HG02885 (cell line): Measurements from ENCODE around the gene CASZ1.

ENCODE experiments used
- ATAC-seq: cut with Tn5 transposase; IDR thresholded peaks from one replicate; pipeline ENCODE4 v1.9.1; 2021; ENCODE audit warnings: mild to moderate bottlenecking; ENCODE audit not compliant: unreplicated experiment, poor library complexity

The CASZ1 gene

DNA sequence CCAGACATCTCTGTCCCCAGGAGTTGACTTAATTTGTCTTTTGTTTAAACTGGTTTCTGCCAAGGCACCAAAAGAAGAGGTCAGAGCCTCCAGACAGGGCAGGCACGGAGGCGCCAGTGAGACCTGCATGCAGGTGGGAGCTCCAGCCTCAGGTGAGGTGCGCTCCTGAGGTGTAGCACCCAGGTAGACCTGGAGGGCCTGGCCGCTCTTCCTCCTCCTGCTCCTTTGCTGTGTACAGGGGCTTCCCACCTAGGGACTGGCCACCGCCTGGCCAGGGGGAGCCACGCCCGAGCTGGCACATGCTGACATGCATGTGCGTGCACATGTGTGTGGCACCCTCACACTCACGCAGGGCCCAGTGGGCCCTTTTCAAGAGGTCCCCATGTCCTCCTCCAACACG, 163.0 kb downstream of the CASZ1 start:
- no peak for ATAC-seq

DNA sequence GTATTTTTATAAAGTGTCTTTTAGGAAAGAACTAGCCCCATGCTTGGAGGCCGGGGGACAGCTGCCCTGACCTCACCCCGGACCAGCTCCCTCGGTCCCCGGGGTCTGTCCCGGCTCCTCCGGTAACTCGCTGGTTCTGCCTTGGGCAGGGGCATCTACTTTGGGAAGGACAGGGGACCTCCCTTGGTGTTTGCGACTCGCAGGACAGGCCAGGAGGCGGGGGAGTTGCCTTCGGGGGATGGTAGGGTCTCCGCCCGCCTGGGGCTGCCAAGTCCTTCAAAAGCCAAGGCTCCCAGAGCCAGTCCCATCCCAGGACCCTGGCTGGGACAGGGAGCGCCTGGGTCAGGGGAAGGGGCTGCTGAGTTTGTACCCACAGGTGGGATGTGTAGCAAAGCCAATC, 163.8 kb downstream of the CASZ1 start:
- no peak for ATAC-seq

DNA sequence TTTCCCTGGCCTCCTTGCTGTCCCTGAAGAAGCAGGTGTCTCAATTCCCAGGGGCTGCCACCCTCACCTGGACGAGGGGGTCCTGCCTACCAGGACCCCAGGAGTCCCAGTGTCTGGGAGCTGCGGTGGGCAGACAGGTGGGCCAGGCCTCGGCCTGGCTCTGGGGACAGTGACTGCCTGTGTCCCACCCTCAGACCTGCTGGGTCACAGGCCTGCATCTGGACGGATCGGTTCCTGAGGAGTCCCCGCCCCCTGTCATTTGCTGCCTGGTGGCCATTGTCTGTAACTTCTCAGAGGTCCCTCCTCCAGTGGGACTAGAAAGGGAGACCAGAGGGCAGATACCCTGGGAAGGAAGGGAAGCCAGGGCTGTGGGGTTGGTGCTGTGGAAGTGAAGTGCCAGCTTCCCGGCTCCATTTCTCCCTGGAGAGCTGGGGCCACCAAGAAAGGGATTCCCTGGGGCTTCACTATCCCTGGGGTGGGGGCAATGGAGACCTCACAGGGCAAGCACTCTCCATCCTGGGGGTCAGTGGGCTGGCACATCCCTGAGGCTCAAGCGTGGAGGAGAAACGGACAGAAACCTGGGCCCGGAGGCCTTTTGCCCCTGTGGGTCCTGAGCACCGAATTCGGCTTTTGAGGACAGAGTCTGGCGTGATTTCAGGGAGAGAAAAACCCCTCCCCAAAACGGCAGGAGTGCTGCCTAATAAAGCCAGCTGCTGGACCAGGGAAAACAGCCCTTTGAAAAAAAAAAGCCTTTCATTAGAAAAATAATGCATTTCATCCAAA, 164.4 kb downstream of the CASZ1 start:
- no peak for ATAC-seq

DNA sequence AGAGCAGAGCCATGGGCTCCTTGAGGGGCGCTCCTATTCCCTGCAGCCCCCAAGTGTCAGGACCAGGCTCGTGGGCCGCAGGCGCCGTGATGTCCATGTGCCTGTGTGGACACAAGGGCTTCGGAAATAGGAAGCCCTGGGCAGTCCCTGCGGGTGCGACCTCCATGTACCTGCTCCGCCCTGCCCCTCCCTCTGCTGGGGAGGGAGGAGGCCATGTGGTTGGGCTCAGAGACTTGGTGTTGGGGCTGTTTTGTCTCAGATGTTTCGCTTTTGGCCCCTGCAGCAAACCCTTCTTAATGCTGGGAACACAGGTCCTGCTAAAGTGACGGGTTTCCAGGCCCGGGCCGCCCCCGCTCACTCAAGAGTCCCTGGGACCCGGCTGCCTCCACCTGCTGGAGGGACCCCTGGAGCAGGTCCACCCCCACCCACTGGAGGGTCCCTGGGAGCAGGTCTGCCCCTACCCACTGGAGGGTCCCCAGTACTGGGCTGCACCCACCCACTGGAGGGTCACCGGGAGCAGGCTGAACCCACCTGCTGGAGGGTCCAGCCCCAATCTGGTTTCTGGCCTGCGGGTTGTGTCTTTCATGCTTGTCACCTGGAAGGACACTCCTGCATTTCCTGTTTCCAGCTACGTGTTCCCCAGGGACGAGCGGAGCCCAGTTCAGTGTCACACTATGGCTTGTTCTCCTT, 165.2 kb downstream of the CASZ1 start:
- no peak for ATAC-seq

DNA sequence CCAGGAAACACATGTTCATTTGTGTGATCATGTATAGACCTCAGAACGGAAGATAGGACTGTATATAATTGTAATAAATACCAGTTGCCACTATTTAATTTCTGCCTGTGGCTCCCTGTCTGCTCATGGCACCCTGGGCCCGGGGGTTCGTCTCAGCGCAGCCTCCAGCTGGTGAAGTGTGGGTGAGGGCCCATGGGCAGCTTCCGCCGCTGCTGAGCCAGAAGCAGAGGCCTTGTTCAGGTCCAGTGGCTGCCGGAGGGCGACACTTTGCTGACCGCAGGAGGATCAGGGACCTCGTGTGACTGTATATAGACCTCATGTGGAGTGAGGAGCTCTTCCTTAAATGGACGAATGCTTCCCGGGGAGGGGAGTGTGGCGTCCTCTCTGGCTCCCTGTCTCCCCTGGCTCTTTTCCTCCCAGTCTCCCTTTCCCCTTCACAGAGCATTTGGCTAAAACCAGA, 165.8 kb downstream of the CASZ1 start:
- ATAC-seq: no peak

DNA sequence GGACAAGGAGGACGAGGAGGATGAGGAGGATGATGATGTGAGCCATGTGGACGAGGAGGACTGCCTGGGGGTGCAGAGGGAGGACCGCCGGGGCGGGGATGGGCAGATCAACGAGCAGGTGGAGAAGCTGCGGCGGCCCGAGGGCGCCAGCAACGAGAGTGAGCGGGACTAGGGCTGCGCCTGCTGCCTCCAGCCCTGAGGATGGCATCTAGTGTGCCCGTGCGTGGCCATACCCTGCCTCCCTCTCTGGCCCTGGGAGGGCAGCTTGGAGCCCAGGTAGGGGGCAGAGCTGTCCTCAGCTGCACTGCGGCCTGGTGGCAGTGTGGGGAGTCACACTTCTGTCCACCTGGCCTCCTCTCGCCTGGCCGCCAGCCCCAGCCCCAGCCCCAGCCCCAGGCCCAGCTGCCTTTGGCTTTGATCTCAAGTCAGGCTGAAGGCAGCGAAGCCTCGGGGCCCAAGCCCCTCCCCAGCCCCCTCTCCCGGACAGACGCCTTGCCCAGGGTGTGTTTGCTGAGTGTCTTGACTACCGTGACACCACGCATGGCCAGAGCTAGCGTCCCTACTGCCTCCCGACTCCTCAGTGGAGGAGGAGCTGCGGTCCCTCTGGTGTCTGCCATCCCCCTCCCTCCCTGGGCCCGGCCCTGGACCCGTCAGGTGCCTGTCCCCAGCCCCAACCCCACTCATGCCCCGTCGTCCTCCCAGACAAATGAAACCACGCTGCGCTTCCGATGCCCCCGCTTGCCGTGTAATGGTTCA, 166.5 kb downstream of the CASZ1 start:
- ATAC-seq: no peak

DNA sequence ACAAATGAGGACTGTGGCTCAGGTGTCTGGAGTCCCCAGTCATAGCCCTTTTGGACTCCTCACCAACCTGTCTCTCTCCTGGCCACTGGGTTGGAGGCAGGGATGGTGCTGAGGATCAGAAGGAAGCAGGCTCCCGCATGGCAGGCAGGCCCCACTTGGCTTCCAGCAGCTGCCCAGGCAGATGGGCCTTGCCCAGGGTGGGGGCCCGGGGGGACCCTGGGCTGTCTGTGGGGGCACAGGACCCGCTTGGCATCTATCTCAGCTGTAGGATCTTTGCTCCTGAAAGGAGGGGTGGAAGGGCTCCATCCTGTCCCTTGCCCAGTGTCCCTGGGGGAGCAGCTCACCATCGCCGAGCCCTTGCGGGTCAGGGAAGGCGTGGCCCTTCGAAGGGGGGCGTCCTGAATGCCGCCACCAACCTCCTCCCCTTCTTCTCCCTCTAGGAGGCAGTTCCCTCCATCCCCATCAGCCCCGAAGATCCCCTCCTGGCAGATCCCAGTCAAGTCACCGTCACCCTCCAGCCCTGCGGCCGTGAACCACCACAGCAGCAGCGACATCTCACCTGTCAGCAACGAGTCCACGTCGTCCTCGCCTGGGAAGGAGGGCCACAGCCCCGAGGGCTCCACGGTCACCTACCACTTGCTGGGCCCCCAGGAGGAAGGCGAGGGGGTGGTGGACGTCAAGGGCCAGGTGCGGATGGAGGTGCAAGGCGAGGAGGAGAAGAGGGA, 167.2 kb downstream of the CASZ1 start:
- ATAC-seq: no peak

DNA sequence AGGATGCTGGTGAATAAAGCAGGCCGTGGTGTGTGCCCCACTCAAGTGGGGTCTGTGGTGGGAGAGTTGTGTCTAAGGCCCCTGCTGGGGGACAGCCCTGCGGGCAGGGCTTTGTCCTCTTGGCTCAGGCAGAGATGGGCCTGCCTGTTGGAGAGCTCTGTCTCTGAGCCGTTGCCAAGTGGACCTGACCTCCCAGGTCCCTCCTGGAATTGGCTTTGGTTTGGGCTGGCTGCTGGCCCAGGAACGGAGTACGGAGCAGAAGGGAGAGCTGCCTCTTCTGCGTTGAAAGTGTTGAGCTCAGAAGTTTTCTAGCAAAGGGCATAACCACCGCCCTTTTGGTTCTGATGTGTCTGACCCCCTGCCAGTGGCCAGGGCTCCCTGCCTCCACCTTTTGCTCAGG, 167.8 kb downstream of the CASZ1 start:
- ATAC-seq: no peak

DNA sequence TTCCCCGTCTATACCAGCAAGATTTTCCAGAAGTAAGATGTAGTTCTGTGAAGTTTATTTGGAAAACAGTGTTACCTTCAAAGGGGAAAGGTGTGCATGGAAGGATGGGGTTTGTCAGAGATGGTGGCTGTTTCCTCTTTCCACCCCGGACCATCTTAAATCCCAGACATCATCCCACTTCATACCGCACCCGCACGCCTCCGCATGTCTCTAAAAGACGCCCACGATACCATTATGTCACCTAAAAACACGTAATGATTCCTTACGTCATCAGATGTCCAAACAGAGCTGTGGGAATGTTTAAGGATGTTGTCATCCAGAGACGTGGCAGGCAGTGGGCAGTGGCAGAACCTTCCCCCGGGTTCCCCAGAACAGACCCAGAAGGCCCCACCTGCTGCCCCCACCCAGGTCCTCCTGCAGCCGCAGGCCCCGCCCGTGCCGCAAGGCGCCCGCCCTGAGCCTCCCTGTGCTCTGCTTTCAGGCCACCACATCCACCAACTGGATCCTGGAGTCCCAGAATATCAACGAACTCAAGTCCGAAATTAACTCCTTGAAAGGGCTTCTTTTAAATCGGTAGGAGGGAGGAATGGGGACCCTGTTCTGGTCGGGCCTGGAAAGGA, 169.5 kb downstream of the CASZ1 start:
- no peak for ATAC-seq

DNA sequence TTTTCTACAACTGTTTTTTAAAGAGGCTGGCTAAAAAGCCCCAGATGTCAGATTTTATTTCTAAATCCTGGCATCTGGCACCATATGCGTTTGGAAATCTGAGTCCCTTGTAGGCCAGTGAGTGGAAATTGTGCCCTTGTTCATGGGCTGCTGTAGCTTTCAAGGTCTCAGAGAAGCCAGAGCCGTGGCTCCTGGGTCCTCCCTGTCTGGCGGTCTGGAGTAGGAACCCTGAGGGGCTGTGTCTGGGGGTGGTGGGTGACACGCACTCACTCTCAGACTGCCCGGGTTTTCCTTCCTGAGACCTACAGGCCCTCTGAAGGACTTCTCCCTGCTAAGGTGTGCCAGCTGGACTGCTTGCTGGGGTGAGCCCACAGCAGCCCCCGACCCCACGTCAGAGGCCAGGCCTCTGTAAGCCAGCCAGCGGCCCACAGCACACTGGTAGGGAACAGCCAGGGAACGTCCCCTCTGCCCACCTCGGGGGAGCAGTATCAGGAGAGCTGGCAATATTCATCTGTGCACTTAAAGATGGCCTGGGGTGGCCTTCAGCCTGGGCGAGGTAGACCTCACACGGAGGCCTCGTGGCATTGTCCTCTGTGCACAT, 170.2 kb downstream of the CASZ1 start:
- no peak for ATAC-seq

DNA sequence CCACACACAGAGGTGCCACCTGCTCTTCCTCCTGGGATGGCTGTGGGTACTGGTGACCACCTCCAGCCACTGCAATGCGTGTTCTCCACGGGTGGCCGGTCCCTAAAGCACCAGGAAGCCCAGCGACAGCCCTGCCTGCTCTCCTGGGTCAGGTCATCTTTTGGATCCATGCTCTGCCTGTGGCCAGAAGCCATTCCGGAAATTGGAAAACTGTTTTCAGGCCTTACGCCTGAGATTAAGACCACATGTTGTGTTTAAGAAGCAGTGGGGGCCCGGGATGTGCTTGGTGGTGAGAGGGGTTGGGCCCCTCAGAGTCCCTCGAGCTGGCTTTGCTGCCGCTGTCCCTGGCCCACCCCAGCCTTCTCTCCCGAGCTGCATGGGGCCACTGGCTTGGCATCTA, 170.9 kb downstream of the CASZ1 start:
- no peak for ATAC-seq

DNA sequence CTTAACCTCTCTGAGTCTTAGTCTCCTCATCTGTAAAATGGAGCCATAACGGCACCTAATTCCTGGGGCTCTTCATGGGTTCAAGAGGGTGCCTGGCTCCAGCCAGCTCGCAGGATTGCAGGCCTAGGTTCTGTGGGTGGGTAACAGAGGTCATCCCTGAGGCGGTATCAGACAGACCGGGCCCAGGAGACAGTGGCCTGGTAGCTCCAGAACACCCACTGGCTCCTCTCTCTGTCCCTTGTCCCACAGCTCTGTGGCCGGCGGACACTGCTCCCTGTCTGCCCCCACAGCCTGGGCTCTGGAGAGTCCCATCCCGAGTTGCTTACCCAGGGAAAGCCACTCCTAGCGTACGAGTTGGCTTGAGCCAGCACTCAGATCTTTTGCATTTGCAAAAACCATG, 171.4 kb downstream of the CASZ1 start:
- no peak for ATAC-seq

DNA sequence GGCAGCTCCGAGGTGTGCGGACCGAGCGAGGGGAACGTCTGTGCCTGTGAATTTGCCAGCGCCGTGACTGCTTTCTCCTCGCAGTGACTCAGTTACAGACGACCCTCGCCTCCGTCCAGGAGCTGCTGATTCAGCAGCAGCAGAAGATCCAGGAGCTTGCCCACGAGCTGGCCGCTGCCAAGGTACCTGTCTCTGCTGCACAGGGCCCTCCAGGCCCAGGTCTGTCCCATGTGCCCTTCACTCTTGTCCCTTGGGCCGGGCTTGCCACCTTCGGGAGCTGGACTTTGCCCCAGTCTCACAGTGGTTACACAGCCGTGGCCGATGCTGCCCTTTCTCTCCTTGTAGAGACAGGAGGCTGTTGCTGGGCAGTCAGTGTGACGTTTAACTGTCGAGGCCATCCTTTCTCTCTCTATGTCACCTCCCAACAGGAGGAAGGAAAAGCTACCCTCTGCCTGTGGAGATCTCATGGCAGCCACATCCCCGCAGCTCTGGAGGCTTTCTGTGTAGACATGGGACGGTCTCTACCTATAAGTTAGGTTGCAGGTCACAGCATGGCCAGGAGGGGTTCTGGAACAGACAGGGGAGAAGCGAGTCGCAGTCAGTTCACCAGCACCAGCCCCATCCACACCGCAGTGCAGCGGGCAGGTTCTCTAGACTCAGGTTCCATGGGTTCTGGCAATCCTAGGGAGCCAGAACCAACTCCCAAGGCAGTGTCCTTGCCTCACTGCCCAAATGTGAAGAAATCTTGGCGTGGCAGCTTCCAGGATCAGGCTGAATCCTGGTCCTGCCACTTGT, 172.0 kb downstream of the CASZ1 start:
- no peak for ATAC-seq

DNA sequence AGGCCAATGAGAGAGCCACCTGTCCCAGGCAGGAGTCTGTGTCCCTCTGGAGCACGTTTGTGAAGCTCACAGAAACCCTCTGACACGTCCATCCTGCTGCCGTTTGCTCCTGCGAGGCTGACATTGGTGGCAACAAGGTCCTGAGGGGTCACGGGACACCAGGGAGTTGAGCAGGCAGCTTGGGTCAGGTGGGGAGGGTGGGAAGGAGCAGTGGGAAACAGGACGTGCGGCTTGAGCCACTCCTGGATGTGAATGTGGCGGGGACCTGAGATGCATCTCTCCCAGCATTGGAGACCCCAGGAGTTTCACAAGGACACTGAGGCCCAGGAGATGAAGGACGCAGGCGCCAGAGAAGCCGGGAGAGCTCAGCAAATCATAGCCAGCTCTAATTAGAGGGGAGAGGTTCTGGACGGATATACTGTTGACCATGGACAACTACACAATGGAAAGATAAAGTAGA, 172.7 kb downstream of the CASZ1 start:
- ATAC-seq: no peak

DNA sequence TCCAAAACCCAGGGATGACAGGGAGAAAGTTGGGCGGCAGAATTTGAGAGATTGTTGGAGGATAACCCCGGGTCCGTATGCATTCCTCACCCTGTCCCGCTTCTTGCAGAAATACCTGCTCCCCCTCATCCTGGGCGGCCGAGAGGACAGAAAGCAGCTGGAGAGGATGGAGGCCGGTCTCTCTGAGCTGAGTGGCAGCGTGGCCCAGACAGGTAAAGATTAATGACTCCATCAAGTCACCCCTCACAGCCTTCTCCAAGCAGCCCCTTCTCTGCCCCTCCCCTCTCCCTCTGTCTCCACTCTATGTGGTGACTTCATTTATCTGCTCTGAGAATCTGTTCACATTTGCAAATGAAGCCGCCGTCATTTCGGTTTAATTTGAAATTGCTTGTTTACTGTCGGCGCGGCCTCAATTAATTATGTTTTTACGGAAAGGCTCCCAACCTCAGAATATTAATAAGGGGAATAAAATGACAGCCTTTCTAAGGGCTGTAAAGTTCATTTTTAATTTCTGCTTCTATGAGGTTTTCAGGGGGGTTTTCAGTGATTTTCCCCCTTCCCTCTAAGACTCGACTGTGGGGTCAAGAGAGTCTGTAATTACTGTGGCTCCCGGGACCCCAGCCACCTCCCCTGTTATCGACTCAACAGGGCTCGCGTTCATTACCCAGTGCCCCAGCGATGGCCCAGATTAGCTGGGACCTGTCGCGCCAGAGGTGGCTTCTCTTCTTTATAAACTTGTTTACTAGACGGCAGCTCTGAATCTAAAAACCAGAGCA, 173.3 kb downstream of the CASZ1 start:
- ATAC-seq: no peak

DNA sequence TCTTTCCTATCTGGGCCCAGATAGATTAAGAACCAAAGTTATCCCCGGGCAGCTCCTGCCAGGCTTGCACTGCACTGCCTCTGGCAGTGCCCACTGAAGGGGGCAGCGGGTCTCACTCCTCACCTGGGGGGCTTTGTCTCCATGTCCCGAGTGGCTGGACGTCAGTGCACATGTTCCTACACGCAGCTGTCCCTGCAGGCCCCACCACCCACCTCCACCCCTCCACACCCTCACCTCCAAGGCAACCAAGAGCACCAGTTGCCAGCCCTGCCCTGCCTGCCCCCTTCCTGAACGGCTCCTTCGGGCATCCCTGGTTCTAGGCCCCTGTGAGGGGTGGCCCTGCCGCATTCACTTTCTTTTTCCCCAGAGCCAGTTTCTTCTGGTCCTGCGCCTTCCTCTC, 174.5 kb downstream of the CASZ1 start:
- ATAC-seq: no peak

DNA sequence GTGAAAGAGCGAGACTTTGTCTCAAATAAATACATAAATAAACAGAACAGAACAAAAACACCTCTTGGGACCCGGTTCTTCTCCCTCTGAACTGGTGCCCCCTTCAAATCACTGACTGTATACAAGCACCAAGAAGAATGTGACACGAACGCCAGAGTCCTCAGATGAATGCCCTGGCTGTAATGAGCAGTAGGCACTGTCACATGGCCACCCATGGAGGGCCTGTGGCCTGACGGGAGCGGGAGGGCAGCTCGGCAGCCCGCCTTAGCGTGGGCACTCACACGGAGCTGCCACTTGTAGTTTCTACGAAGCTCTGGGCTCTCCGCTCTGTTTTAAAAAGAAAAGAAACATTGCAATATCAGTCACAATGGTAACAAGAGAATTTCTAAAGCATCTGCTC, 175.7 kb downstream of the CASZ1 start:
- no peak for ATAC-seq
